Mesenchymal stem cell (in vitro differentiated cells and primary cell): ENCODE measurements around the gene ITGB5.

Source experiments
- DNase-seq: peaks from one replicate; pipeline ENCODE4 v3.0.0-alpha.2; 2013
- H2AFZ ChIP-seq: one replicate; pipeline ENCODE4 v1.6.1; 2013; ENCODE audit warnings: low read depth, mild to moderate bottlenecking, control low read depth, inconsistent platforms, low read length, moderate library complexity
- H2AK5ac ChIP-seq: 2 replicates; pipeline ENCODE4 v1.6.1; 2013; ENCODE audit warnings: low read length, moderate library complexity, mild to moderate bottlenecking, inconsistent platforms; ENCODE audit not compliant: severe bottlenecking
- H2BK120ac ChIP-seq: one replicate; pipeline ENCODE4 v1.6.1; 2013; ENCODE audit warnings: low read depth, mild to moderate bottlenecking, inconsistent platforms, low read length, moderate library complexity
- H2BK12ac ChIP-seq, 2 experiments: one replicate each; pipeline ENCODE4 v1.6.1; 2013; ENCODE audit warnings: inconsistent platforms in 2 of 2, low read length in 2 of 2, mild to moderate bottlenecking in 2 of 2, moderate library complexity in 2 of 2, control low read depth in 1 of 2
- H2BK15ac ChIP-seq: one replicate; pipeline ENCODE4 v1.6.1; 2013; ENCODE audit warnings: mild to moderate bottlenecking, low read depth, inconsistent platforms; ENCODE audit not compliant: poor library complexity, severe bottlenecking
- H2BK5ac ChIP-seq: 2 replicates; pipeline ENCODE4 v1.6.1; 2013; ENCODE audit warnings: low read depth, mild to moderate bottlenecking, low read length, control low read depth, inconsistent platforms; ENCODE audit not compliant: poor library complexity, severe bottlenecking
- H3K14ac ChIP-seq, 2 experiments: one replicate each; pipeline ENCODE4 v1.6.1; 2013; ENCODE audit warnings: inconsistent platforms in 2 of 2, low read length in 2 of 2, control low read depth in 1 of 2, mild to moderate bottlenecking in 1 of 2, moderate library complexity in 1 of 2
- H3K18ac ChIP-seq, 2 experiments: one replicate each; pipeline ENCODE4 v1.6.1; 2013; ENCODE audit warnings: inconsistent platforms in 2 of 2, low read length in 2 of 2, control low read depth in 1 of 2, low read depth in 1 of 2, mild to moderate bottlenecking in 1 of 2
- H3K23ac ChIP-seq, 2 experiments: one replicate each; pipeline ENCODE4 v1.6.1; 2013; ENCODE audit warnings: inconsistent platforms in 2 of 2, low read length in 2 of 2, mild to moderate bottlenecking in 2 of 2, moderate library complexity in 2 of 2, control low read depth in 1 of 2
- H3K27ac ChIP-seq: 2 replicates; pipeline ENCODE4 v1.5.1; 2013; ENCODE audit warnings: mild to moderate bottlenecking, moderate library complexity, low read length, control low read depth, inconsistent platforms; ENCODE audit not compliant: poor library complexity, severe bottlenecking
- H3K27me3 ChIP-seq, 2 experiments: 2 replicates each; pipeline versions ENCODE4 v1.6.1 to v1.7.0; 2013; ENCODE audit warnings: low read length in 2 of 2, mild to moderate bottlenecking in 2 of 2, moderate library complexity in 2 of 2, control low read depth in 1 of 2, inconsistent platforms in 1 of 2; ENCODE audit not compliant: control insufficient read depth in 1 of 2, insufficient read depth in 1 of 2
- H3K36me3 ChIP-seq, 2 experiments: 2 replicates each; pipeline versions ENCODE4 v1.6.1 to v1.7.0; 2013; ENCODE audit warnings: low read length in 2 of 2, control low read depth in 1 of 2, inconsistent platforms in 1 of 2, low read depth in 1 of 2, mild to moderate bottlenecking in 1 of 2; ENCODE audit not compliant: insufficient read depth in 2 of 2, control insufficient read depth in 1 of 2
- H3K4ac ChIP-seq, 2 experiments: one replicate each; pipeline ENCODE4 v1.6.1; 2013; ENCODE audit warnings: inconsistent platforms in 2 of 2, low read length in 2 of 2, mild to moderate bottlenecking in 2 of 2, moderate library complexity in 2 of 2, control low read depth in 1 of 2, low read depth in 1 of 2
- H3K4me1 ChIP-seq: 2 replicates; pipeline ENCODE4 v1.6.1; 2013; ENCODE audit warnings: low read depth, low read length, control low read depth; ENCODE audit not compliant: control insufficient read depth, insufficient read depth
- H3K4me2 ChIP-seq: 2 replicates; pipeline ENCODE4 v1.6.1; 2013; ENCODE audit warnings: low read length, mild to moderate bottlenecking, inconsistent platforms; ENCODE audit not compliant: poor library complexity, severe bottlenecking
- H3K4me3 ChIP-seq, 2 experiments: 2 replicates each; pipeline versions ENCODE4 v1.5.1 to v1.7.0; 2013; ENCODE audit warnings: low read length in 2 of 2, mild to moderate bottlenecking in 2 of 2, control low read depth in 1 of 2, low read depth in 1 of 2; ENCODE audit not compliant: insufficient read depth in 1 of 2
- H3K79me1 ChIP-seq: replicated peaks from 2 replicates; pipeline ENCODE4 v1.6.1; 2013; ENCODE audit warnings: mild to moderate bottlenecking, control low read depth, low read length, inconsistent platforms; ENCODE audit not compliant: poor library complexity, severe bottlenecking
- H3K9ac ChIP-seq: 2 replicates; pipeline ENCODE4 v1.7.0; 2013; ENCODE audit warnings: mild to moderate bottlenecking, low read length, moderate library complexity
- H3K9me3 ChIP-seq: 2 replicates; pipeline ENCODE4 v1.7.0; 2013; ENCODE audit warnings: mild to moderate bottlenecking, low read length; ENCODE audit not compliant: control insufficient read depth
- H4K8ac ChIP-seq: one replicate; pipeline ENCODE4 v1.6.1; 2013; ENCODE audit warnings: inconsistent platforms, mild to moderate bottlenecking, low read length, moderate library complexity
- H4K91ac ChIP-seq: one replicate; pipeline ENCODE4 v1.6.1; 2013; ENCODE audit warnings: mild to moderate bottlenecking, low read length, inconsistent platforms
- WGBS: methylation state at CpG from one replicate; pipeline ENCODE4 v1.1.7; 2013; ENCODE audit warnings: mixed read lengths; 5-methylcytosine and 5-hydroxymethylcytosine counted together

ITGB5 gene

DNA sequence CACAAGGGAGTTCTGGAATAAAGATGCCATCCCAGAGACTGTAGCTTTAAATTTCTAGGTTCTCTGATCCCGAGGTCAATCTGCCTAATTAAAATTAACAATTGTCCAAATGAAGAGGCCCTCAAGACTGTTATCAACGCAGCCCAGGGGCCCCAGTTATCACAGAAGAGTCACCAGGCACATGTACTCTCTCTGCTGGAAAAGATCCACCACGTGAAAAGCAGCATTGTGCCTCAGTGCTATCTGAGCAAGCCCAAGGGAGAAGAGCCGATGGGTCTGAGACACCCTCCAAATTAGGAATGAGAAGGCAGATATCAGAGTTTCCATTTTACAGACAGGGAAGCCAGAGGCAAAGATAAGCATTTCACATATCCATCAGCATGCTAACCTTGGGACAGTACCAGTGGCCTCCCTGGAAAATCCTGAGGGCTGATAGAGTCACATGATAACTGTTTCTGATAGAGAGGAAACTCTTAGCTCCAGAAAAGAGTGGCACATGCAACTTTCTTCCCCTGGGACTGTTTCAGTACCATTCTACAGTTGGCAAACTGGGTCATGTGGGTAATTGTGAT is 55.5 kb downstream of the ITGB5 start:
- Histone ChIP-seq H3K18ac (no peak overlapping the region), H2AK5ac (peak overlapping the region; percentile 36), H3K14ac (no peak overlapping the region), H3K9ac (no peak overlapping the region), H3K4ac (peak overlapping the region in 1 of 2 experiments; percentile 73), H2AFZ (no peak overlapping the region), H3K27ac (no peak overlapping the region), H3K4me3 (no peak overlapping the region), H3K4me2 (no peak overlapping the region), H4K8ac (peak overlapping the region; percentile 39), H2BK15ac (no peak overlapping the region), H3K23ac (no peak overlapping the region), H3K27me3 (no peaks in the 10 kb centered on the region), H3K4me1 (peaks cover 33% of the 10 kb centered on the region), H2BK120ac (no peak overlapping the region), H2BK12ac (peak overlapping the region in 1 of 2 experiments; percentile 67), H2BK5ac (no peak overlapping the region), H4K91ac (no peak overlapping the region), H3K36me3 (peaks cover 20 to 49% of the 10 kb centered on the region in 2 experiments), H3K79me1 (peaks cover 23% of the 10 kb centered on the region), H3K9me3 (no peaks in the 10 kb centered on the region)
- WGBS = 93% methylated on average over 3 of the region's 4 CpGs
- no peak for DNase-seq

- H2BK15ac ChIP-seq = peak overlapping the region; percentile 6
- H3K18ac ChIP-seq = peak overlapping the region in 1 of 2 experiments; percentile 41
- H3K14ac ChIP-seq = no peak overlapping the region
- no peak overlapping the region for H3K4me2 ChIP-seq
- H2BK120ac ChIP-seq = no peak overlapping the region
- peaks cover 25% of the 10 kb centered on the region for H3K4me1 ChIP-seq
- H3K79me1 ChIP-seq = peaks cover 24% of the 10 kb centered on the region
- no peak overlapping the region for H4K8ac ChIP-seq
- no peaks in the 10 kb centered on the region for H3K27me3 ChIP-seq
- H2AK5ac ChIP-seq = peak overlapping the region; percentile 23
- H2BK12ac ChIP-seq = peak overlapping the region in 1 of 2 experiments; percentile 35
- H2AFZ ChIP-seq = no peak overlapping the region
- H3K27ac ChIP-seq = no peak overlapping the region
- DNase-seq = no peak
- peak overlapping the region; percentile 79 for H3K9ac ChIP-seq
- H3K23ac ChIP-seq = peak overlapping the region in 1 of 2 experiments; percentile 6
- peaks cover 20 to 62% of the 10 kb centered on the region in 2 experiments for H3K36me3 ChIP-seq
- H3K4ac ChIP-seq = peak overlapping the region in 1 of 2 experiments; percentile 49
- H3K4me3 ChIP-seq = no peak overlapping the region
- no peaks in the 10 kb centered on the region for H3K9me3 ChIP-seq
- 80% methylated on average over 5 of the region's 6 CpGs for WGBS
- no peak overlapping the region for H4K91ac ChIP-seq
- H2BK5ac ChIP-seq = no peak overlapping the region
Observed at GRCh38 chr3:124829819-124830554, 57.2 kb downstream of the ITGB5 start.

DNA sequence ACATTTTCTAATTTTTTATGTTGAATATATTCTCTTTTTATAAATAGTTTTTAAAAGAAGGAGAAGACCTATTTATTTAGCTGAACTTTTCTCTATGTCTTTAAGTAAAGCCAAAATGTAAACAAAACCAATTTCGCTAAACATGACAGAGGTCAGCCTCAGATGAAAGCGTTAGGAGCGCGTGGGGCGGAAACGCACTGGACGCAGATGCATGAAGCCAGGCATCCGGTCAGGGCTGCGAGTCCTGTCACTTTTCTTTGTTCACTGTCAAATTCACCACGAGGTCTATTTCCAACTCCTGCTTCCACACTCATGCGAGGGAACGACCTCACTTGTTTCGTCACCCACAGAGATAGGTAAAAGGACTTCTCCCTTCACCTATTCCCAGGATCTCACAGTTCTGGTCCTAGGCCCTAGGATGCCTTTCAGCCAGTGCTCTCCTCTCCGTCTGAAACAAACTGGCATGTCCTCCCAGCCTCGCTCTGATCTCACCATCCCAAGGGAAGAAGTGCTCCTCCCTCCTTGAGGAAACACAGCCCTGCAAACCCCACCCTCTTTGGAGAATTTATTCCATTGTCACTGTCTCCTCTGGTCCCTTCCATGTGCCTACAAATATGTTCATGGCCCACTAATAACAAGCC is 57.9 kb downstream of the ITGB5 start:
- peaks cover 21% of the 10 kb centered on the region for H3K4me1 ChIP-seq
- no peak overlapping the region for H3K4me3 ChIP-seq
- no peak overlapping the region for H2BK5ac ChIP-seq
- H2BK120ac ChIP-seq = no peak overlapping the region
- no peaks in the 10 kb centered on the region for H3K27me3 ChIP-seq
- 82% methylated on average over 15 of the region's 15 CpGs for WGBS
- H2AK5ac ChIP-seq = peak overlapping the region; percentile 5
- peaks cover 20 to 61% of the 10 kb centered on the region in 2 experiments for H3K36me3 ChIP-seq
- peaks cover 24% of the 10 kb centered on the region for H3K79me1 ChIP-seq
- no peak overlapping the region for H3K4me2 ChIP-seq
- peak overlapping the region in 1 of 2 experiments; percentile 75 for H2BK12ac ChIP-seq
- no peak overlapping the region for H3K27ac ChIP-seq
- peak overlapping the region in 1 of 2 experiments; percentile 25 for H3K18ac ChIP-seq
- peak overlapping the region in 1 of 2 experiments; percentile 68 for H3K14ac ChIP-seq
- no peaks in the 10 kb centered on the region for H3K9me3 ChIP-seq
- H3K23ac ChIP-seq = no peak overlapping the region
- no peak overlapping the region for H3K4ac ChIP-seq
- peak overlapping the region; percentile 79 for H3K9ac ChIP-seq
- no peak overlapping the region for H4K8ac ChIP-seq
- peak overlapping the region; percentile 5 for H4K91ac ChIP-seq
- peak; percentile 27 for DNase-seq
- H2AFZ ChIP-seq = no peak overlapping the region
- no peak overlapping the region for H2BK15ac ChIP-seq
